GM21528 (cell line): ENCODE data around the gene TIAM1.

ENCODE experiments used
- ATAC-seq: cut with Tn5 transposase; IDR thresholded peaks from one replicate; pipeline ENCODE4 v1.9.1; 2021; ENCODE audit warnings: mild to moderate bottlenecking, moderate library complexity; ENCODE audit not compliant: unreplicated experiment, low FRiP score

TIAM1 gene, protein sequence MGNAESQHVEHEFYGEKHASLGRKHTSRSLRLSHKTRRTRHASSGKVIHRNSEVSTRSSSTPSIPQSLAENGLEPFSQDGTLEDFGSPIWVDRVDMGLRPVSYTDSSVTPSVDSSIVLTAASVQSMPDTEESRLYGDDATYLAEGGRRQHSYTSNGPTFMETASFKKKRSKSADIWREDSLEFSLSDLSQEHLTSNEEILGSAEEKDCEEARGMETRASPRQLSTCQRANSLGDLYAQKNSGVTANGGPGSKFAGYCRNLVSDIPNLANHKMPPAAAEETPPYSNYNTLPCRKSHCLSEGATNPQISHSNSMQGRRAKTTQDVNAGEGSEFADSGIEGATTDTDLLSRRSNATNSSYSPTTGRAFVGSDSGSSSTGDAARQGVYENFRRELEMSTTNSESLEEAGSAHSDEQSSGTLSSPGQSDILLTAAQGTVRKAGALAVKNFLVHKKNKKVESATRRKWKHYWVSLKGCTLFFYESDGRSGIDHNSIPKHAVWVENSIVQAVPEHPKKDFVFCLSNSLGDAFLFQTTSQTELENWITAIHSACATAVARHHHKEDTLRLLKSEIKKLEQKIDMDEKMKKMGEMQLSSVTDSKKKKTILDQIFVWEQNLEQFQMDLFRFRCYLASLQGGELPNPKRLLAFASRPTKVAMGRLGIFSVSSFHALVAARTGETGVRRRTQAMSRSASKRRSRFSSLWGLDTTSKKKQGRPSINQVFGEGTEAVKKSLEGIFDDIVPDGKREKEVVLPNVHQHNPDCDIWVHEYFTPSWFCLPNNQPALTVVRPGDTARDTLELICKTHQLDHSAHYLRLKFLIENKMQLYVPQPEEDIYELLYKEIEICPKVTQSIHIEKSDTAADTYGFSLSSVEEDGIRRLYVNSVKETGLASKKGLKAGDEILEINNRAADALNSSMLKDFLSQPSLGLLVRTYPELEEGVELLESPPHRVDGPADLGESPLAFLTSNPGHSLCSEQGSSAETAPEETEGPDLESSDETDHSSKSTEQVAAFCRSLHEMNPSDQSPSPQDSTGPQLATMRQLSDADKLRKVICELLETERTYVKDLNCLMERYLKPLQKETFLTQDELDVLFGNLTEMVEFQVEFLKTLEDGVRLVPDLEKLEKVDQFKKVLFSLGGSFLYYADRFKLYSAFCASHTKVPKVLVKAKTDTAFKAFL (N-terminal part only)

DNA sequence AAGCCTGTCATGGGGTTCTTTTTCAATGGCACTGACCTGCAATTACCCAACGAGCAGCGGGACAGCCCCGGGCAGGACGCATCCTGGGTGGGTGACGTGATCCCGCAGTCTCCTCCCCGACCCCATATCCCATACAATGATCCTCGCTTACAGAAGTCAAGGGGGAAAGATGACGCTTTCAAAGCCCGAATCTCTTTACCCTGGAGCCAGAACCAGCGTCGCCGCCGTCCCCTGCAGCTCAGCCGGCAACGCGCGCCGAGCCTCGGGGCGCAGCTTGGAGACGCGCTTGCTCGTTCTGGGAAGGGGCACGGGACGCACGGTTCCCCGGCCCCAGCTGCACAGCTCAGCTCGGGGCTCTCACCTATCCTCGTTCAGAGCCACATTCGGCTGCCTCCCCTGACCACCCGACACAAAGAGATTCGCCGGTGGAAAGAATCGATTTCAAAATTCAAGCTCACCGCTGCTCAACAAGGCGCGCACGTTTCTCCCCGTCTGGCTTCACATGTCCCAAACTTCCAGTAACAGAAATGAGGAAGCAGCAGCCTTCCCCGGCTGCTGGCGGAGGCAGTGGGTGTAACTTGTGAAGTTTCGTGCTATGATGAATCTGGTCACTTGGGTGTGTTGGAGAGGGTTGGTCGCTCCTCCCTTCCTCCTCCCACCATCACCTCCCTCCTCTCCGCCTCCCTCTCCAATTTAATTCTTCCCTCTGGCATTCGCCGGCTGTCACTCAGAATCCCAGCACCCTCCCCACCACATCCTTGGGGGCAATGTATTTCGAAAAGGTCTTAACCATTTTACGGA is at the start of gene TIAM1:
TSS of gene TIAM1 (minus strand) at position 582 of the 801 bp plus-strand sequence. CDS start 77,289 bp downstream, outside the sequence.
- no peak for ATAC-seq

DNA sequence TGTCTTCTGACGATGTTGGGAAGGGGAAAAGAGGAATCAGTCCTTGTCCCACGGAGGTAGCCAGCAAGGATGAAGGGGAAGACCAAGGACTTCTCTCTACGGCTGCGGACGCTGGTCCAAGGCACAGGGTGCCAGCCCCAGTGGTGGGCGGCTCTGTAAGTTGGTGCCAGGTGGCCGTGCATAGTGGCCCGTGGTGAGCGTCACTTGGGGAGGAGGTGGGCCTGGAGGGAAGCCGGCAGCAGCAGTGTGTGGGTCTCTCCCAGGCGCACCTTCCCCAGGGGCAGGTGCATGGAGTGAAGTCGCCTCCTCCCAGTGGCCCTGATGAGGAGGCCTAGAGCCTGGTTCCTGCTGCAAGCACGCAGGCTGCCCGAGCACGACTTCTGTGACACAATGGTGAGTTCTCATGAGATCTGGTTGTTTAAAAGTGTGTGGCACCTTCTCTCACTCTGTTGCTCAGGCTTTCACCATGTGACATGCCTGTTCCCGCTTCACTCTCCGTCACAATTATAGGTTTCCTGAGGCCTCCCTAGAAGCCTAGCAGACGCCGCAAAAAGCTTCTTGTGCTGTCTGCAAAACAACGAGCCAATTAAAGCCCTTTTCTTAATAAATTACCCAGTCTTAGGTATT is 43.6 kb upstream of the TIAM1 start:
- no peak for ATAC-seq

DNA sequence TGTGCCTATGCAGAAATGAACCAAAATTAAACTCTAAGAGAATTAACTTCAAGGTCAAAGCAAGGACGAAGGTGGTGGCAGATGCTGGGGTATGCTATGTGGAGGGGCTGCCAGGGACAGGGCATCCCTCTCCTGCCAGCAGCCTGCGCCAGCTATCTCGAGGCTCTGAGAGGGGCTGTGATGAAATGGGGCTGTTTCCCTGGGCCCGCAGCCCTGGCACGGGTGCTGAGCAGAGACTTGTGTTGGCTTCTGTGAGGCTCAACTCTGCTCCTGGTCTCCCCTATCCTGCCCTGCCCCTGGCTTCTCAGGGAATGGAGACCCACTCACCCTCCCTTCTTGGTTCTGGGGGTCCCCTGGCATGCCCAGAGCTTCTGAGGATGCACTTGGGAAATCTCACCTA is 41.9 kb upstream of the TIAM1 start:
- no peak for ATAC-seq

DNA sequence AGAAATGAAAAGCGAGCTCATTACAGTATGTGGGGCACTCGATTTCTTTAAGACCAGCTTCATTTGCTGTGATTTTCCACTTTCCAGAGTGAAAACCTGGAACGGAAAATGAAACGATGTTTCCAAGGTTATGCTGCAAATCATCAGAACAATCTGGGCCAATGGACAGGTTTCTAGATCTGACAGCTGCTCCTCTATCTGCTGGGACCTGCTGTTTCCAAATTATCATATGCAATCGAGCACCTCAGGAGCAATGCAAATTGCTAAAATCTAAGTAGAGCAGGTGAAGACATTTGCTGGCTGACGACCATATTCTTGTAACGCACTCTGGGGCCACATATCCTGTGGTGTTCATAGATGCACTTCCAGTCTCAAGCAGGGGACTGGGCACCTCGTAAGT is 39.7 kb upstream of the TIAM1 start:
- no peak for ATAC-seq

DNA sequence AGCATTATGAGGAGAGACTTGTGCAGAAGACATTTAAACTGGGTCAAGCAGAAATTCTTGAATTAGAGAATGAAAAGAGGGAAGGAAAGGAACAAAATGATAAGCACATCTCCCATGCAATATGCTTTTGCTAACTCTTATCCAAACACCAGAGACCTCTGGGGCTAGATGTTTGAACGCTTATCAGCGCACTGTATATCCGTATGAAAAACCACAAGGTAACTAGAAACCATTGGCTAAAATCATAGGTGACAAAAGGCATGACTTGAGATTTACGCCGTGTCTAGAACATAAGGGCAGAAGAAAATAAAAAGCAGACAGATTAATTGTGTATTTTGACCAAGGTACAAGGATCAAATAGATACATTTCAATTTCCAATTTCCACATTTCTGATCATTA is 38.0 kb upstream of the TIAM1 start:
- ATAC-seq = no peak

DNA sequence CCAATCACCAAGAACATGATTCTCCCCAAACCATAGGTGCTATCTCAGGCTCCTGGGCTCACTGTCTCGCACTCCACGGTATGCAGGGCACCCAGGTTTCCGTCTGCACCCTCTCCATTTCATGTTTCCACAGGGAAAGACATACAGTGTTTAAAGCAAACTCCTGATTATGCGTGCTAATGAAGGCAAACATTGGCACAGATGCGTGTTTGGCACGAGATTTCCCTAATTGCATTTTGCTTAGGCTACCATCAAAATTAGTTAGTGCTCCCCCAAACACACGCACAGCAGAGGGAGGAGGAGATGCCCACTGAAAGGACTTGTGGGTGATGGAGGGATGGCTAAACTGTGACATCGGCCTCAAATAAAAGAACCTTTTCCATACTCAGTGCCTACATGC is 32.2 kb upstream of the TIAM1 start:
- ATAC-seq = no peak

- no peak for ATAC-seq
Observed at GRCh38 chr21:31374395-31374794, 30.3 kb upstream of the TIAM1 start.

- no peak for ATAC-seq
Observed at GRCh38 chr21:31372471-31372765, 28.4 kb upstream of the TIAM1 start.

DNA sequence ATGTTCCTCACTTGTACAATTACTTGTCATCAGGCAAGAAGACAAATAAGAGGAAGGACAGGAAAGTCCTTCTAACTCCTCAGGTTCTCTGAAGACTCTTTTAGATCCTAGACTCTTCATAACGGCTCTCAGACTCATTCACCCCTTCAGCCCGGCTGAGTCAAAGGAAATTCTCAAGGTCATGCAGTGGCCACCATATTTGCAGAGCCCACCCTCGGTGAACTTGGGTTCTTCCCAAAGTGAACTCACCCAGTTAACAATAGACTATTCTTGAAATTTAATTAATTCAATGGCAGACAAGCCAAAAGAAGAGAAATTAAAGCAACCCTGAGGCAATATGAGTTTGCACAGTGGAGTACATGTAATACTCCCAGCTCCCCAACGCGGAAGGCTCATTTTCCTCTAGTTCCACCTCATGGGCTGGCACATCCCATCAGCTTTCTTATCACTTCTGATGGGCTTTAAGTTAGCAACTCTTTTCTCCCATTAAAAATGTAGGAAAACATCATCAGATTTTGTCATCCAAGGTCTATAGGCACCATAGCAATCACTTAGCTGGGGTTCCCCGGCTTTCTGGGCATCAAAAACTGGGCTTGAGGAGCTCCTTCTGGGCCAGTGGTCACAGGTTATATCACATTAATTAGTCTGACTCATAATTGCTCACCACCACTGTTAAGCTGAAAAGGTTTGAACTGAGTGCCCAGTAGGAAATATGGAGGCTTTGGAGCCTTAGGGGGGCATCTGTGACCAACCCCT is 27.8 kb upstream of the TIAM1 start:
- ATAC-seq = no peak

DNA sequence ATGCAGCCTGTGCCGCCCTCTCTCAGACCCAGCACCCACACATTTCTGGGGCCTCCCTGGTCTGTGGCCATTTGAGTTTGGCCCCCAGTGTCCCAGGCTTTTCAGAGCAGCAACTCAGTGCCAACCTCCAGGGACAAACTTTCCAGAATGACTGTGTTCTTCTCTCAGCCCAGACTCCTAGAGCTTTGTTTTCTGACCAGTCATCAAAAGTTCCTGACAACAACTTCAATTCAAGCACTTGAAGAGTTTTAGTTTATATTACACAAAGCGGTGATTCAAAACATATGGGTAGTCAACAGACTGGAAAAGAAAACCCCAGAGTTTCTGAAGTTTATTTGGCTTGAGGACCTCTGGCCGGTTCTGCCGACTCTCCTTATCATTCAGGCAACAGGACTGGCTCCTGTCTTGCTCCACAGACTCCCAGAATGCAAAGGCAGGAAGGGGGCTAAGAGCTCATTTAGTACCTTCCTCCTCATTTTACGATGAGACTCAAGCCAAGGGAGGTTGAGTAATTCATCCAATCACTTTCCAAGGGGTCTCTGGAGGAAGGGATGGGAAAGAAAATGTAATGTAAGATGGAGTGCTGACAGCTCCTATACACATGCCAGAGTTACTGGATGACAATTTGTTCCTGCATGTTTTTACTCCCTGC is 27.0 kb upstream of the TIAM1 start:
- no peak for ATAC-seq

DNA sequence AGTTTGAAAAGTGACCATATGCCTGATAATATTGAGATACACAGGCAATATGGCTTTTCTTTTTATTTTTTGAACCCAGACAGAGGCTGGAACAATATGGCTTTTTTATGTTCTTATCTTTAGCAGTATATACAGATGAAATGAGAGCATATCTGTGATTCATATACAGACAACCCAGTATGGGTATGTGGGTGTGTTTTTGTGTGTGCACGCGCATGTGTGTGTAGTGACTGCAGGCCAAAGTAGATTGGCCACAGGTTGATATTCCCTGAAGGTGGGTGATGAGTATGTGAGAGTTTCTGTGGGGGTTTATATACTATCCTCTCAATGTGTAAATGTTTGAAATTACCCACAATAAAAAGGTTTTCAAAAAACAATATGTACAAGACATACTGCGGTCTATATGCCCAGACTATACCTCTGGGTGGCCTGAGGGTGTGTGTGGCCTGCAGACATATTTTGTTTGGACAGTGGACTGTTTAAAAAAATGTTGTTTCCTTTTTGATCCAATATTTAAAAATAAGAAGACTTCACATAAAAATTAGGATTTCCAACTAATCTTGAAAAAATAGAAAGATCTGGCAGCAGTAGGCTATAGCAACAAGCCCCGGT is 26.3 kb upstream of the TIAM1 start:
- no peak for ATAC-seq

- no peak for ATAC-seq
Observed at GRCh38 chr21:31368361-31368760, 24.3 kb upstream of the TIAM1 start.

- ATAC-seq = no peak
Observed at GRCh38 chr21:31367801-31368200, 23.7 kb upstream of the TIAM1 start.

- no peak for ATAC-seq
Observed at GRCh38 chr21:31366825-31367224, 22.8 kb upstream of the TIAM1 start.

GRCh38 chr21:31364253-31364945 is 20.3 kb upstream of the TIAM1 start:
- no peak for ATAC-seq

DNA sequence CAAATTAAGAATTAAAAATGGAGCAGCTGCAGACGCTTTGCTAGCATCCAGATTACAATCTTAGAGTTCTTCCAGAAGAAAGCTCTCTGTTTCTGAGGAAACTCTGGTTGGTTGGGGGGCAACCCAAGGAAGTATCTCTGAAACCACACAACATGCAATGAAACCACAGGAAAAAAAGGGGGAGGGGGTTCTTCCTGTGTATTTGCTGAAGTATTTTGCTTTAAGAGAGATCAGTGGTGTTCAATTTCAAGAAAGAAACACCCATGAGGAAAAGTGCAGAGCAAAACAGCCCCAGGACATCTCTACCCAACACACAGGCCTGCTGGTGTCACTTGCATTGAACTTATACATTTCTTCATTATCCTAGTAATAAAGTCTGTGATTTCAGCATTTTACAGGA is 19.7 kb upstream of the TIAM1 start:
- no peak for ATAC-seq

- ATAC-seq = no peak
Observed at GRCh38 chr21:31360717-31361116, 16.7 kb upstream of the TIAM1 start.

- no peak for ATAC-seq
Observed at GRCh38 chr21:31358158-31358557, 14.1 kb upstream of the TIAM1 start.
